ENCODE data around the gene FLRT3.

The FLRT3 gene

DNA sequence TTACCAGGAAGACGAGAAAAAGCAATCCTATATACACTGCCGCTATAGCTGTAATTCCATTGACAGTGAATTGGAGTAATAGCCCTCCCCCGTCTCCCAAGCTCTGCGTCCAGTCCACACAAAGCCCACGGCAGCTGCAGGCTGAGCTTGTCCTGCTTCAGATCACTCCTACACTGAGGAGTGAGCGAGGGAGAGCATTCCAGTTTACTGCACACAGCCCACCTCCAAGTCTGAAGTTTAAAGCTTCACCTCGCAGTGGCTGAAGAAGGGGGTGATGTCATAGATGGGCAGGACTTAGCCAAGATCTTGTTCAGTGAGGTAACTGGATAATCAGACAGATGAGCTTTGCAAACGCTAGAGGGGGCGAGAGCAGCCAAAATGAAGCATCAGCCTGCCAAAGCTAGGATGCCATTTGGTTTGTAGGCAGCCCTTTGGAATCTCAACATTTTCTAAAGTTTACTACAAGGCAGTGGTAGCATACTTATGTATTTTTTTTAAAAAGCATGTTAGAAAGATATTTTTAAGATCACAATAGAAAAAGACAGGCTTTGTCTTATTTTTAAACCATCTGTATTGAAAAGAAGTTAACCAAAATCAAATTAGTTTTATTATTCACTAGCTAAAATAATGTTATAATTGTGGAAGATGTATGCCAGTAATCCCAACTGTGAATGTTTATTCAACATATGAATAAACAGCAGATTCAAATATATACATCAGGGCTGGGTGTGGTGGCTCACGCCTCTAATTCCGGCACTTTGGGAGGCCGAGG lies at the start of gene FLRT3:
FLRT3 (minus strand) TSS at position 213 of the 772 bp plus-strand sequence. CDS start 10,106 bp downstream, outside the sequence.
- DNase-seq: no peak

DNA sequence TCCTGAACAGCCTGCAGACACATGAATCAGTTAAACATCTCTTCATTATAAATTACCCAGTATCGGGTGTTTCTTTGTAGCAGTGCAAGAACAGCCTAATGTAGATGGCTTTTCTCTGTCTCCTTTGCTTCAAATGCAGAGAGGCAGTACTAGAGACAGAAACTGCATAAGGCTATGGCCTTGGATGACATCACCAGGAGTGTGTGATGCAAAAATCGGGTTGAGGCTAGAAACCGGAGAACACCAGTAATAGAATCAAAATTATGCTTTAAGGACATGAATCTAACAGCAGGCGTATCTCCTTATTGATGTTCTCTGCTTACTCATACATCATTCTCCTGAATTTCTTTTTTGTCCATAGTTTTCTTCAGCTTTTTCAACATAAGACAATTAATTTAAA lies 49.3 kb upstream of the FLRT3 start:
- DNase-seq: no peak

DNA sequence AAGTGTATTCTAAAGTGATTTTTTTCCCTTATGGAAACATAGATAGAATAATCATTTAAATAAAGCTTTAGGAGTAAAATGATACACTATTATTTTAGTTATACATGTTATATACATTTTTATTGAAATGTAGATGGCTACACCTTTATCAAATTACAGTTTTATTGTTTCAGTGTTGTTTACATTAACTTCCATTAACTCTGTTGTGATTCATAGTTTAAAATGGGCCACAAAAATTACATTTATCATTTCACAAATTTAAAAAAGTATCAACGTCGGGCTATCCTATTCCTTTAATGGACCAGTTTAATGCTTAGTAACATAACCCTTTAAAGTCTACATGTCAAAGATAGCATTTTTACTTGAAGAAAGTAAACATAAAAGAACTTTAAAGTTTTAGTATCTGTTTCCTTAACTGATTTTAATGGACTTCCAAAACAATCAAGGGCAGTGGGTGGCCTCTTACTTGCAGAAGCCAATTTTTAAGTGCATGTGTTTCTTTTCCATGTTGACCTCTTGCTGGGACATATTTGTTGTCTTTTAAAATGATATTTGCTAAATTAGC lies 47.8 kb upstream of the FLRT3 start:
- DNase-seq: no peak

DNA sequence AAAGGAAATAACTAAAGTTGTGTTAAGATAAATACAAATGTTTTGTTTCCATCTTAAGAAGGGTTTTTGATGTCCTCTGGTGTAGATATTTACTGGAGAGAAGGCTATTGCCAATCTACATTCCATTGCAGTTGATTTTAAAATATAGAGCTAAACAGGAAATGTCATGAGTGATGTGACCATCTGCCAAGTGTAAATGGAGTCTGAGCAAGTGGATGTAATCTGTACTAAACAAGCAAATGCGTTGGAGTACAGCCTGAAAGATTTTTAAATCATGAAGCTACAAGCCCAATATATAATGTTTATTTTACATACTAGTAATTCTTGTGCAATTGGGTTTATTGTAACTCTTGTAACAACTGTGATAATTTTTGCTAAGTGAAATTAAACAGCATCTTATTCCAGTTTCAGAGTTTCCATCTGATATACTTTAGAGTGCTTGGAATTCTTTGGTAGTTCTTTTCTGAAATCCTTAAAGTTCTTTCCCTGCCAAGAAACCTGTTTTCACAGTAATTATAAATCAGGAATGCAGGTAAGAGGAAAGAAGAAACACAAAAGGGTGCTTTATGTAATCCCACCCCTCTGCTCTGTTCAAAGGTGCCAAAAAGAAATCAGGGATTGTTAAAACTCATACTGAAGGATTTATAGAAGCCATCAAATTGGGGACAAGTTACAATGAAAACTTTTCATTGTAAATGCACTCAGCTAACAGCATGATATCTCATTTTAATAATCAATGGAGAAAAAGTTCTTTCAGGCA lies 47.2 kb upstream of the FLRT3 start:
- no peak for DNase-seq

DNA sequence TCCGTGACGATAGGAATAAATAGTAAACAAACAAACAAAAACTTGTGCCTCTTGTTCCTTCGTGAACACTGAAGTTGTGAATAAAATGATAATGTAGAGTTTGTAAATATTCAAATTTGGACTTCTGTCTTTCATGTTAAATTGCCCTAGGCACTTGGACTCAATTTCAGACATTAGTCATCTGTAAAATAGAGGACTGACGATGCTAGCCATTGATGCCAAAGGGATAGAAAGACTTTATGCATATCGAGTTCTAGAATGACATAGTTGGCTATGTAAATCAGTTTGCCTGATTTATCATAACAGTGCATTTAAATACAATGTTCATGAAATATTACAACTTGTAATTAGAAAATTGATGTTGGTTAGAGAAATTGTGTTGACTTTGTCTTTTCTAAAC lies 45.9 kb upstream of the FLRT3 start:
- no peak for DNase-seq

DNA sequence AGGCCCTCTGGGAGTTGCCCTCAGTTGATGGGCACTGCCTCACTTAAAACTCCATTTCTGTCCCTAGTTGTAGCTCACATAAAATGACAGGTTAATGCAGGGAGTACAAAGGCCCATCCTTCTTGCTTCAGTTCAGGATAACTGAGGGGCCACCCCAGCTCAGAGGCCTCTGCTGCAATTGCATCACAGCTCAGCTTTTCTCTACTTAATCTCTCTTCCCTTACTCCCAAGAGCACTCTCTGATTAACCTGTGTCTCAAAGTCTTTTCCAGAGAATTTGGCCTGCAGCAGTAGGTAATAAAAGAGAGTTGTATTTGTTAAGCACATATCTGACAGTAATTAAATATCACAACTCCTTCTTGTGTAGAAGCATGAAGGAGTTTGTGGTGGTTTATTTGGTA lies 40.9 kb upstream of the FLRT3 start:
- no peak for DNase-seq

DNA sequence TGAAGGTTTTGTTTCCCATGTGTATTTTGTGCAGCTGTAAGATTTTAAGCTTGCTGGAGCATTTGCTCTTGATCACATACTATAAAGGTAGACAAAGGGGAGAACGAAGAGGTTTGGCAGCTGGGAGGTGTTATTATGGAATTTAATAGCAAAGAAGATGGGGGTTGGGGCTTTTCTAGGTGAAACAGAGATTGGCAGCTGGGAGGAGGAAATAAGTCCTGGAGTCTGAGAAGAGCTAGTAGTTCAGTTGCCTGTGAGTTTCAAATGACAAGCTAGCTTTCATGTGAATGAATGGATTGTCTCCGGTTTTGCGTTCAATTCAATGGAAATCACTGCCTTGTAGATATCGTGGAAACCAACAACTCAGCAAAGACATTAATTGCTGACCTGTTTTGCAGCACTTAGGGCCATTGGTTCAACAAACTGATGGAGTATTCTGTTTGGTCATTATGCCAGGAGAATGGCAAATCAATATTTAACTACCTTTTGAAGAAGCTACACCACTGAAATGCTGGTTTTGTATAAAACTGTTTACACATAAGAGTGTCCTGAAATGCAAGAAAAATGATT lies 38.1 kb upstream of the FLRT3 start:
- DNase-seq: no peak

DNA sequence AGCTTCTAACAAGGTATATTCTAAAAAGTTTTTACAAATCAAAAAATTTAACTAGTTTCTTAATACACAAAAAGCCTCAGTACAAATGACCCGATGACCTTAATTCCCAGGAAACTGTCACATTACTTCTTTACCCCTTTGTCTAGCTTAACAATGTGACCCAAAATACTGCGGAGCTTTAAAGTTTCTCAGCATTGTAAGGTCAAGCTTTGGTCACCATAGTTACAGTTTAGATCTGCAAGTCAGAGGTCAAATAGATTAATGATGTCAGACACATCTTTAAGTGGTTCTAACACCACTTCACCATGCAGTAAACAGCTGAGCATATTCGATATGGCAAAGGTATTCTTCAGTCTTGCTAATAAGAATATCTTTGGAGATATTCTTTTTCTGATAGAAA lies 36.8 kb upstream of the FLRT3 start:
- DNase-seq: no peak

DNA sequence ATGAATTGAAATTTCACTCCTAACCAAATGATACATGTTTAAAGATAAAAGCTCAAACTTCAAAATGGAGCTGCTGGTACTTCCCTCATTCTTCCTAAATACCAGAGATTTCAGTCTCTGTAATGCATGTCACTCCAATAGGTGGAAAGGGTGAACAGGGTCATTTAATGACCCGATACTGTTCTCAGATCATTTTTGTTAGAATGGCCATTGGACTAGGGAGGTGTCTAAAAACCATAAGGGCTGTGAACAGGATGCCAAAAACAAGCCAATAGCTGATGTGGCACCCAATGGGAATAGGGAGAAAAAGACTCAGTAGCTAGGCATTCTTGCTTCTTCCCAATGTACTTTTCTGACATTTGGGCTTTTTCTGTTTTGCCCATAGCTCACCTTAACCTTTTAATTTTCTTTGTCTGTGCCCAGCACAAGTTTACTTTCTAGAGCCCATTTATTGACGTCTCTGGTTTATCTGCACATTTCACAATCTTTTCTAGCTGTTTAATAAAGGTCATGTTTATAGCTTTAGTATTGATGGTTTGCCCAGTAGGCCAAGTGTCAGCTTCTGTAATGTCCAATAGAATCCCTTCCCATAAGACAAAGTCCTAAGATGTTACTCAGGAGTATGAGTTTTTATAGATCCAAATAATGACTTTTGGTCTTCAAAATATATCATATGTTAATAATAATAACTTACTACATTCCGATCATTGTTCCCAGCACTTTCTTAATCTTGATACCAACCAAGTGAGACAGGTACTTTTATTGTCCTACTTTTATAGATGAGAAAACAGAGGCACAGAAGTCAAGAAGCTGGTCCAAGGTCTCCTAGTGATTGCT lies 24.3 kb upstream of the FLRT3 start:
- DNase-seq: no peak

DNA sequence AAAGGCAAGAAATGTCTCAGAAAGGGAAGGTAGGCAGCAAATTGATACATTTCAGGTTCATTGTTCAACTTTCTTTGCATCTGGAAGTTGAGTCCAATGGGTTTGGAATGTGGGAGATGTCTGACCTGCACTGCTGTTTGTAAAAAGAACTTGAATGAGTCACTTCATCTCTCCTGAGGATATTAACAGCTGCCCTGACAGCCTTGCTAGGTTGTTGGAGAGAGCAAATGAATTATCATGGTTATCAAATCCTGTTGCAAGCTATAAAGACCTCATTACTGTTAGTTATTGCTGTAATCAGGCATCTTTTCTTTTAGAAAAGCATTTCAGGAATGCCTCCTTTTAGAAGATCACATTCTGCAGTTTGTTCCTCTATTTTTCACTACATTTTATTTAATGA lies 23.0 kb upstream of the FLRT3 start:
- no peak for DNase-seq

DNA sequence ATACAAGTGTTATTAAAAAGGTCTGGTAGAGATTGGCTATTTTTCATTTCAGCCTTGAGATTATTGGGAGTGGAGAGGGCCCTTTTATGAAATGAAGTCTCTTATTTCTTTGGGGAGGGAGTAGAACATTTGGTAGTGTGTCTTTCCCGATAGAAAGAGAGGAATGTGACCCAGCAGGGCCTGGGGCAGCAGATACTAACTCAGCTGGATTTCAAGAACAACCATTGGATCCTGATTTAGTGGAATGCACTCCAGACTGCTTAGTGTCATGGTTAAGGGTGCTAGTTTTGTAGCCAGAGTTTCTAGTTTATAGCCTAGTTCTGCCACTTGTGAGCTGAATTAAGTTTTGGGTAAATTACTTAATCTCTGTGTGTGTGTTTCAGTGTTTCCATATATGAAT lies 18.4 kb upstream of the FLRT3 start:
- DNase-seq: no peak

DNA sequence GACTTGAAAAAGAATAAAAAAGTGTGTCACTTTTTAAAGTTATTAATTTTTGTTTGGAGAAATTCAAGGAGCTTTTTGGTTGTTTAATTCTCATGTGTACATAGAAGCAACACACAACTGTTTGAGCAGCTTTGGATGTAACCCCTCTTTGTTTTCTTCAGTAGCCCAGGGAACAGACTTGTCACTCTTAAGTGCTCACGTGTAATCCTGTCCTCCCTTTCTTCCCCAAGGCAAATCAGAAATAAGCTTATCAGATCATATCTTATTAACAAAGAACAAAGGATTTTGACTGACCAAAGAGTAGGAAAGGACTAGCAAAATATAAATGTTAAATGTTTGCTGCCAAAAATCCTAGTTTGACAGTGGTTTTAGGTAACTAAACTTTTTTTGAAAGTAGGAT lies 7.3 kb upstream of the FLRT3 start:
- DNase-seq: no peak

DNA sequence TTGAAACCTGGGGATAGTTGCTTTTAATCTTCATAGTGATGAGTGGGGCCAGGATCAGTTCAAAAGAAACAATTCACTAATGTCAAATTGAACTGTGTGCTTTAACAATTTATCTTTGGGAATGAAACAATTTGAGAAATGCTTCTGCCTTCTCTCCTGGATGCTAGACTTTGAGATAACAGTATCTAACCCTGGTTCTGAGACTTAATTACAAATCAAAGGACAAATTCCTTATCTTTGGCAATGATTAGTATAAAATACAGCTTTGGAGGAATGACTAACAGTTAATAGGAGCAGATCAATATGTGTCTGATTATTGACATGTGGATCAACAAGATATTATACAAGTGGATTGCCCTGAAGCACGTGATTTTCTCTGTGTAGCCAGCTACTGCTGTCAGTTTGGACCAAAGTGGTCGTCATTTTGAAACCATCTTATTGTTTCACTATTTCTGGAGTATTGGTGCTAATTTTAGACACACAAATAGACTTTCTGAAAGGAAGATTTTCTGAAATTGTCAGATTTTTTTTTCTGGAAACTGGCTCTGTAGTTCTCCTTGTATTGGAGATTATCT lies 6.2 kb upstream of the FLRT3 start:
- no peak for DNase-seq

DNA sequence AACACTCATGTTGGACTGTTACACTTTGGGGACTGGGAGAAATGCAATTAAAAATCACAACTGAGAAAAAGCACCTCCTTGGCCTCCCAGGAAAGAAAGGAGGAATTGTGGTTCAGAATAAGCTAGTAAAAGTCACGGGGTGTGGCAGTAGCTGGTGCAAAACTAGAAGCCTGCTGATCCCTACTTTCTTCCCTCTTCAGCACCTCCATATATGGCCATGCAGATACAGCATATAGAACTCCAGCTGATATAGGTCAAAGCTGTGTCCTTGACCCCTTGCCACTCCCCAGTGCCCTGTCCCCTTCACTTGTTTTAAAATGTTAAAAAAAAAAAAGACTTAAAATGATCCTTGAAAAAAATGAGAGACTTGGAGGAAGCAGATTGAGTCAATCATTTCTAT lies 5.5 kb upstream of the FLRT3 start:
- no peak for DNase-seq

DNA sequence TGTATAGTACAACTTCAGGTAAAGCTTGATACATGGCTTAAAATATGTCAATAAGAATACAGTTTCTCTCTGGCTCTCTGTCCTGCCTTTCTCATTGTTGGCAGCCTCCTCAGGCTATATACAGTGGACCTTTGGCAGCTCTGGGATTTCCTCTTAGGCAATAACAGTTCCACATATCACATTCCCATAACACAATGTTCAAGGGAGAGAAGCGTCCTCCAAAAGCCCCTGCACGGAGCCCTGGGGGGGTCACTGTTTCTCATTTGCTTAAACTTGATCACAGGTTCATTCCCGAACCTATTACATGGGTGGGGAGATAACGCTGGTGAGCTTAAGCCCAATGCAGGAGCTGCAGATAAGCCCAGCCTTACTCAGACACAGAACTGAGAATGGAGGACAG lies 4.4 kb upstream of the FLRT3 start:
- no peak for DNase-seq

DNA sequence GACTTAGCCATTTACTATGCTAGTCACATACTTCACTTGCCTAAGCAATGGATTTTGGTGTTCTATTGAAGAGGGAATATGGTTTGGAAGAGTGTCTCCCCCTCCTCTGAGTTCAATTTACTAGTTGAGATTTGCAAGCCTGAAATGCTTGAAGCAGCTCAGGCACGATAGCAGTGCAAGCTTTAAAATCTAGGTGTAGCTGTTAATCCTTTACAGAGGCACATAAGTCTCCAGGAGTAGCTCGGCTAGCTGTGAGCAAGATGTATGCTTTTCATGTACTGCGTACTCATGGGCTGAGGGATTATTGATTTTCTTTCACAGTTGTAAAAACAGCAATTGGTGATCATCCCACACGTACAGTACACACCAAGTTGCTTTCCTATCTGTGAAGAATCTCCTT lies 726 bp downstream of the FLRT3 start:
- DNase-seq: no peak

DNA sequence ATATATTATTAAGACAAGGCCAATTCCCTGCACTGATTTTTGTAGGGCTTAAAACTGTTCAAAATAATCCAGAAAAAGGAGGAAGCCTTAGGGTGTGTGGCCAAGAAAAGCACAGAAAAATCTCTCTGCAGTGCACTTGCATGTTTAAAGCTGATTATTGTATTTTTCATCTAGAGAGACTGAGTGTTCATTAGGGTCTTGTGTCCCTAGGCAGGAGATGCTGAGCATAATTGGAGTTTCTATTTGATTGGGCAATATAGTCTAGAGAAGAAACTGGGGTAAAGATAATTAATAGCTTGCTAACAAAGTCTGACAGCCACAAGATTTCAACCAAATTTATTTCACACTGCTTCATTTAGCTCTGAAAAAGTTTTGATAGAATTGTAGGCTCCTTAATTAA lies 2.4 kb downstream of the FLRT3 start:
- no peak for DNase-seq

DNA sequence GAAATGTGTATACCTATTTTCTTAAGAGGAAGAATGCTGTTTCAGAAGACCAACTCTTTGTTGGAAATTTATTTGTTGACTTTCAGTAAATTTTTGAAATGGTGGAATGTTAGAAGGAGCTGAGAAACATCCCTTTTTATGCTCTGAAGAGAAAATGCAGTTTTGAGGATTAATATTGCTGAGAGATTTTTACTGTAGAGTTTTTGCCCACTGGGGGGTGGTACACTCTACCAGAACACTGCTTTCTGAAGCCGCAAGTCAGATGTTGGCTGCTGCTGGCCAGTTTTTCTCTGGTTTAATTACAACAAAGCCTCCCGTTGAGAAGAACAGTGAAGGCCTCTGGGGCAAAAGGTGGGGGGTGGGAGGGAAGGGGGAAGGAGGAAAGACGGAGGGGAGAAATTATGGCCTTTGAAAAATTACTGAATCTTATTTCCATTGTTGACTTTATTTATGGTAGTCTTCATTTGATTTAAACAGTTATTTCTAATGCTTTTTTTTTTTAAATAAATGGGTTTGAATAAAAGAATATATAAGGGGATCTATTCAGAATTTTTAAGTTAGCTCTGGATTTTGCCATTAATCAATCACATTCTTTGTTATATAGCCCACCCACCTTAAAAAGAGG lies 3.0 kb downstream of the FLRT3 start:
- DNase-seq: no peak

DNA sequence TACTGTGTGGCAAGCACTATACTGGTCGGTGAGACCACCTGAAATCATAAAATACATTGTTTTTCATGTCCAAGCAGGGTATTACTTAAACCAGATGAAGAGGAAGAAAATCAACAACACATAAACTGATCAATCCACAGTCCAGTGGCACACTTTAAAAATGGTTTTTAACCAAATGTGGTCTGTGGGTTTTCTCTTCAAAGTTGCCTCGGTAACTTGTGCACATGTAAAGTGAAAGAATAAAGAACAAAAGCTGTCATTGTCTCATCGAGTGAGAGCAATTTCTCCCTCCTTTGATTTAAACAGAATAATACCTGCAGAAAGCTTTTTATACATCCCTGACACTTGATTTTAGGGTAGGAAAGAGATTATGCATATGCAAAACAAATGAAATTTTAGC lies 3.7 kb downstream of the FLRT3 start:
- DNase-seq: no peak

DNA sequence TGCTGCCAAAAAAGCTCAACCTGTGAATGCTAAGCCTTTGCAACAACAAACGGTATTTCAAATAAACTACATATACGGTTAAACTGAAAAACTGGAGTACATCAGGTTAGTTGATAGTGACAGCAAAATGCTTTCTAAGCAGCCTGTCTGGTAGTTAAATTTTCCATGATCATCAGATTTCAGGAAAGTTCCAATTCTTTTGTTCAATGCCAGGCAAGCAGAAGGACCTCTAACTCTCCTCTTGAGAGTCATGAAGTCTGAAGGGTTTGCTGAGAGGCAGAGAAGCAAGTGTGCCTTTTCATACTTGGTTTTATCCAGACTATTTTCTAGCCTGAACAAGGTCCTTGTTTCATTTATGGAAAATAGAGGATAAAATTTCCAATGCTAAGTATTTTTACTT lies 4.5 kb downstream of the FLRT3 start:
- no peak for DNase-seq

DNA sequence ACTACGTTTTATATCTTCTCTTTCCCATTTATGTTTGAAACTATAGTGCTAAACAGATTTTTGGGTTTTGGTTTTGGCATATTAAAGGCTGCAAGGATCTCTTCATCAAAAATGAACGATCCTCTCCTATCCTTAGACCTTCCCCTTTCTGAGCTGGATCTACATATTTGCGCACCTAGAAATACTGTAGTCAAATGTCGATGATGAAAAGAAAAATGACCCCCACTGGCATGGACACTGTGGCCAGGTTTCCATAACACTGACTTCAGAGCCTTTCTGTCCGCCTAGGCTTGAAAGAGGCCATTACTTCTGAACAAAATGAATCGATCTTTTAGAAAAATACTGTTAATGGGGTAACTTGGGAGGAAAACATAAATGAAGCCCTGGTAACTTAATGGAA lies 5.8 kb downstream of the FLRT3 start:
- no peak for DNase-seq

DNA sequence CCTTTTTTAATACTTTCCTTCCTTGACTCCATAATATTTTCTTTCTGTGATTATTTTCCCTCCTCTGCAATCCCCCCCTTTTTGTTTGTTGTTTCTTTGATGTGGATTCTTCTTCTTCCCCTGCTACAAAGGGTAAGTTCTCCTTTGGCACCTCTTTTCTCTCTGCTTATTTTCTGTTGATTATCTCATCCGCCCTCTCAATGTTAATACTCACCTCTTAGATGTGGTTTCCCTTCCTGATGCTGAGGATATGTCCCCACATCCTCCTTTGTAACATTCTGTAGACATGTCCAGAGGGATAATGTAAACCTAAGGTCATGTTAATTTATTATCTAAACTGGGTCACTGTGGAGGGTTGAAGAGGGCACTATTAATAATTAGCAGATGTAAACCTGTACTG lies 17.7 kb downstream of the FLRT3 start:
- DNase-seq: no peak

All from activated T-cell treated with anti-CD3 and anti-CD28 coated beads, Interleukin-2, amount 50 U/mL, for 1 hour (primary cell).